ENCODE results near the gene FAM222A.
A peak's percentile ranks its signal among the peaks of the same experiment; 100 is the strongest.

Gene FAM222A

DNA sequence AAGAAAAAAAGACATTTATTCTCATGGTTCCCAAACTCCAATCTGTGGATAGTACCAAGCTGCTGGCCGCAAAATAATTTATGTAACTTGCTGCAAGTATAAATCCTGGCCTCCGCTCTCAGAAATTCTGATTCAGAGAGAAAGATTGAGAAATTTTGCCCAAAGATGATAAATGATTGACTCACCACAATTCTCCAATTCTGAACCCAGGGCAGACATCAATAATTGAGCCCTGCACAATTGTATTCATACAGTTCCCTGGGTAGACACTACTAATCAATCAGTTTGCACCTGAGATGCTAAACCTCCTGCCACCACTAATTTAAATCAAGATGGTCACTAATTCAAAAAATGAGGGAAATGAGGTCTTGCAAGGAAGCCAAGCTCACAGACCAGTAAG lies 81.4 kb downstream of the FAM222A start:
- H3K4me1 ChIP-seq (ENCODE audit: control insufficient read depth, low read length) = no peaks in the 10 kb centered on the region
- H3K9me3 ChIP-seq (ENCODE audit: control insufficient read depth, insufficient read depth, low read length) = no peaks in the 10 kb centered on the region
- H3K4me2 ChIP-seq (ENCODE audit: low read length) = no peak overlapping the region
- no peak overlapping the region for H3K4me3 ChIP-seq (ENCODE audit: low read length)
- H3F3A ChIP-seq (ENCODE audit: control insufficient read depth, insufficient read depth) = no peaks in the 10 kb centered on the region
- TF ChIP-seq, protein P1, sequence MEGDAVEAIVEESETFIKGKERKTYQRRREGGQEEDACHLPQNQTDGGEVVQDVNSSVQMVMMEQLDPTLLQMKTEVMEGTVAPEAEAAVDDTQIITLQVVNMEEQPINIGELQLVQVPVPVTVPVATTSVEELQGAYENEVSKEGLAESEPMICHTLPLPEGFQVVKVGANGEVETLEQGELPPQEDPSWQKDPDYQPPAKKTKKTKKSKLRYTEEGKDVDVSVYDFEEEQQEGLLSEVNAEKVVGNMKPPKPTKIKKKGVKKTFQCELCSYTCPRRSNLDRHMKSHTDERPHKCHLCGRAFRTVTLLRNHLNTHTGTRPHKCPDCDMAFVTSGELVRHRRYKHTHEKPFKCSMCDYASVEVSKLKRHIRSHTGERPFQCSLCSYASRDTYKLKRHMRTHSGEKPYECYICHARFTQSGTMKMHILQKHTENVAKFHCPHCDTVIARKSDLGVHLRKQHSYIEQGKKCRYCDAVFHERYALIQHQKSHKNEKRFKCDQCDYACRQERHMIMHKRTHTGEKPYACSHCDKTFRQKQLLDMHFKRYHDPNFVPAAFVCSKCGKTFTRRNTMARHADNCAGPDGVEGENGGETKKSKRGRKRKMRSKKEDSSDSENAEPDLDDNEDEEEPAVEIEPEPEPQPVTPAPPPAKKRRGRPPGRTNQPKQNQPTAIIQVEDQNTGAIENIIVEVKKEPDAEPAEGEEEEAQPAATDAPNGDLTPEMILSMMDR (IDR thresholded peaks at IDR 0.05; ENCODE audit: low read depth, low read length, poor library complexity, severe bottlenecking) = no peak
- no peak for TF ChIP-seq EZH2phosphoT487 (IDR thresholded peaks at IDR 0.05; ENCODE audit: borderline replicate concordance, low read length)
- no peaks in the 10 kb centered on the region for H3K27me3 ChIP-seq (ENCODE audit: control insufficient read depth, low read length)
- H3K79me2 ChIP-seq (ENCODE audit: control insufficient read depth, low read length) = no peaks in the 10 kb centered on the region
- H3K9me2 ChIP-seq (replicated peaks; ENCODE audit: control insufficient read depth, low read length) = no peaks in the 10 kb centered on the region
- no peak overlapping the region for H3K27ac ChIP-seq (ENCODE audit: low read depth, low read length)
- H4K20me1 ChIP-seq (ENCODE audit: control insufficient read depth, insufficient read depth, low read depth, low read length) = no peaks in the 10 kb centered on the region
- no peaks in the 10 kb centered on the region for H3K36me3 ChIP-seq (ENCODE audit: control insufficient read depth, low read length)

DNA sequence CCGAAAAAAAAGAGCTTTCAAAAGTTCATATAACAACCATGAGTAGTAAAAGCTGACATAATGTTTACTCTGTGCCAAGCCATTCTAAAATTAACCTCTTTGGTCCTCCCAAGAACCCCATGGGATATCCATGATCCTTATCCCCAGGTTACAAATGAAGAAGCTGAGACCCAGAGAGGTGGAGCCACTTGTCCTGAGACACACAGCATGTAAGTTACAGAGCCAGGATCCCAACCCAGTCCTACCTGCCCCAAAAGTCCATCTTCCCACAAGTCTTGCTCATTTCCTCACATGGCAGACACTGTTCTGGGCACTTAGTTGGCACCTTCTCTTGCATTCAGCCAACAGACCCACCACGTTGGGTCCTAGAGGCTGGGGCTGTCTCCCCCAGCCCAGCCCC lies 82.4 kb downstream of the FAM222A start:
- Histone ChIP-seq H3K4me2 (ENCODE audit: low read length) (no peak overlapping the region), H3K9me3 (ENCODE audit: control insufficient read depth, insufficient read depth, low read length) (no peaks in the 10 kb centered on the region), H3K4me1 (ENCODE audit: control insufficient read depth, low read length) (no peaks in the 10 kb centered on the region), H3K27me3 (ENCODE audit: control insufficient read depth, low read length) (no peaks in the 10 kb centered on the region), H3F3A (ENCODE audit: control insufficient read depth, insufficient read depth) (no peaks in the 10 kb centered on the region), H3K36me3 (ENCODE audit: control insufficient read depth, low read length) (no peaks in the 10 kb centered on the region), H3K4me3 (ENCODE audit: low read length) (no peak overlapping the region), H3K27ac (ENCODE audit: low read depth, low read length) (no peak overlapping the region), H3K79me2 (ENCODE audit: control insufficient read depth, low read length) (no peaks in the 10 kb centered on the region), H4K20me1 (ENCODE audit: control insufficient read depth, insufficient read depth, low read depth, low read length) (no peaks in the 10 kb centered on the region), H3K9me2 (replicated peaks; ENCODE audit: control insufficient read depth, low read length) (no peaks in the 10 kb centered on the region)
- TF ChIP-seq, protein P1 (IDR thresholded peaks at IDR 0.05; ENCODE audit: low read depth, low read length, poor library complexity, severe bottlenecking) = no peak
- TF ChIP-seq EZH2phosphoT487 (IDR thresholded peaks at IDR 0.05; ENCODE audit: borderline replicate concordance, low read length) = no peak

DNA sequence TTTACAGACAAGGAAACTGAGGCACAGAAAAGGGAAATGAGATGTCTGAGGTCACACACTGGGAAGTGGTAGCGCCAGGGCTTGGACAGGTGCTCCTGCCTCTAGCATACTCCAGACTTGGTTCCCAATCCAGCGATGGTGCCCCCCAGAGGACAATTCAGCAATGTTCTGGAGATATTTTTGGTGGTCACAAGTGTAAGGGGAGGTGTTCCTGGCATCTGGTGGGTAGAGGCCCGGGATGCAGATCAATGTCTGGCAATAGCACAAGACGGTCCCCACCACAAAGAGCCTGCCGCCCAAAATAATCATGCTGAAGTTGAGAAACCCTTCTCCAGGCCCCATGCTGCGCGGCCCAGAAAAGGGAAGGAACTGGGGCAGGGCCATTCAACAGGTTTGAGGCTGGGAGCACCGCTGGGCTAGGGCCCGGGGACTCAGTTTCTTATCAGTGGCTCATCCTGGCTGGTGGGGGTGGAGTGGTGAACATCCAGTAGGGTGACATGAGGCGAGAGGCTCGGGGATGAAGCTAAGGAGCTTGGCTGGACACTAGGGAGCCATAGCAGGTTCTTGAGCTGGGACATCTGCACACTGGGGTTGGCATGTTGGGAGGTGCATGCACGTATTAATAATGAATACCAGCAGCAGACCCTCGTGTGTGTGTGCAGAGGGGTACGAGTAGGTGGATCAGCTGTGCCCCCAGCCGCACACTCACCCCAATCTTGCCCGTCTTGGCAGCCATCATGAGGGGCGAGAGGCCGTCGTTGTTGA lies 84.5 kb downstream of the FAM222A start:
- no peak overlapping the region for H3K4me3 ChIP-seq (ENCODE audit: low read length)
- H3K36me3 ChIP-seq (ENCODE audit: control insufficient read depth, low read length) = no peaks in the 10 kb centered on the region
- no peak overlapping the region for H3K4me2 ChIP-seq (ENCODE audit: low read length)
- no peaks in the 10 kb centered on the region for H3K79me2 ChIP-seq (ENCODE audit: control insufficient read depth, low read length)
- no peak for TF ChIP-seq EZH2phosphoT487 (IDR thresholded peaks at IDR 0.05; ENCODE audit: borderline replicate concordance, low read length)
- TF ChIP-seq, protein P1 (IDR thresholded peaks at IDR 0.05; ENCODE audit: low read depth, low read length, poor library complexity, severe bottlenecking) = peak; percentile 56
- H3K27ac ChIP-seq (ENCODE audit: low read depth, low read length) = no peak overlapping the region
- no peaks in the 10 kb centered on the region for H3F3A ChIP-seq (ENCODE audit: control insufficient read depth, insufficient read depth)
- no peaks in the 10 kb centered on the region for H3K9me2 ChIP-seq (replicated peaks; ENCODE audit: control insufficient read depth, low read length)
- no peaks in the 10 kb centered on the region for H4K20me1 ChIP-seq (ENCODE audit: control insufficient read depth, insufficient read depth, low read depth, low read length)
- H3K9me3 ChIP-seq (ENCODE audit: control insufficient read depth, insufficient read depth, low read length) = no peaks in the 10 kb centered on the region
- no peaks in the 10 kb centered on the region for H3K4me1 ChIP-seq (ENCODE audit: control insufficient read depth, low read length)
- H3K27me3 ChIP-seq (ENCODE audit: control insufficient read depth, low read length) = no peaks in the 10 kb centered on the region
